ENCODE results near the gene SRGAP2. TPM values are rescaled to one million over a fixed set of nuclear protein-coding genes. Genes with fewer than 3 reads are reported as not detected.
"Not testable (repeated sequence)": the region's sequence is repeated elsewhere in the genome, so short reads cannot be mapped to it uniquely, and the experiment has no call there.

SRGAP2 gene
- total RNA-seq, 2 experiments from 2014 or later: 55.4 to 56.2 TPM

DNA sequence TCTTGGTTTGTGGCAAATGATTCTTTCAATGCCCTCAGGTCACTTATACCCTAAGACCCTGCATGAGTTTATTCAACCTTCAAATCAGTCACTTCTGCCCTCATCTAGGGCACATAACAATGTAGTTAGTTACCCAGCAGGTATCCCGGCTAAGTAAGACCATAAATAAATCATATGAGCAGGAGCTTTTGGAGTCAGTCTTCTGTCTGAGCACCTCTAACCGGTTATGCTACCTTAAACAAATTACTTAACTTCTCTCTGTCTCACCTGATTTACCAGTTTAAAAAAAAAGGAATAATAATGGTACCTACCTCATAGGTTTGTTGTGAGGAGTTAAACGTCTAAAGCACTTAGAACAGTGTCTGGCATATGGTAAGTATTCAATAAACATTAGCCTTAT lies 17.6 kb upstream of the SRGAP2 start:
- CTCF ChIA-PET; H3K36me3 Mint-ChIP-seq; H3K27me3 Mint-ChIP-seq; POLR2A ChIA-PET; DNase-seq; intact Hi-C loops (cut with micrococcal nuclease); H3K4me1 Mint-ChIP-seq (ENCODE audit: low read depth); H3K4me3 Mint-ChIP-seq; H3K9me3 Mint-ChIP-seq; H3K27ac Mint-ChIP-seq: not testable (repeated sequence)

DNA sequence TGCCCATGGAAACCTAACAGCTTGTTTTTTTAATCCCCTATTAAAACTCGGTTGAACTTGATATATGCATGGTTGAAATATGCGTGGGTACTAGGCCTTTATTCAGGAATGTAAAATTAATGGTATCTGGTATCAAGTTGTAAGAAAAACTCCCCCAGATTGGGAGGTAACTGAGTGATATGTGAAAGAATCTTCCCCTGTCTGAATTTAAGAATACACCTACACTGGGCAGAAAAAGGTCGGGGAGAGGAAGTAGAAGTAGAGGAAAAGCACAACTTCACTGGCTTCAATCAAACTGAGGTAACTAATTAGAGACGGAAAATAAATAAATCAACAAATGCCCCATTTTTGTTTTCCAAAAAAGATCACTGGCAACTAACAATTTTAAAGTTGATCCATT lies 16.5 kb upstream of the SRGAP2 start:
- H3K36me3 Mint-ChIP-seq; DNase-seq; H3K27me3 Mint-ChIP-seq; H3K27ac Mint-ChIP-seq; H3K9me3 Mint-ChIP-seq; H3K4me3 Mint-ChIP-seq; H3K4me1 Mint-ChIP-seq (ENCODE audit: low read depth); CTCF ChIA-PET; intact Hi-C loops (cut with micrococcal nuclease); POLR2A ChIA-PET: not testable (repeated sequence)

GRCh38 chr1:206195182-206195581 lies 8.2 kb upstream of the SRGAP2 start:
- H3K27me3 Mint-ChIP-seq, H3K9me3 Mint-ChIP-seq: not testable (repeated sequence)

GRCh38 chr1:206196748-206197424 lies 6.5 kb upstream of the SRGAP2 start:
- H3K9me3 Mint-ChIP-seq; H3K4me1 Mint-ChIP-seq (ENCODE audit: low read depth); H3K27me3 Mint-ChIP-seq; H3K36me3 Mint-ChIP-seq; CTCF ChIA-PET; H3K4me3 Mint-ChIP-seq; DNase-seq; POLR2A ChIA-PET; H3K27ac Mint-ChIP-seq; intact Hi-C loops (cut with micrococcal nuclease): not testable (repeated sequence)

More at GRCh38 chr1:206195182-206195581, 8.2 kb upstream of the SRGAP2 start:
- CTCF ChIA-PET; H3K27ac Mint-ChIP-seq; H3K4me3 Mint-ChIP-seq; DNase-seq; H3K36me3 Mint-ChIP-seq; H3K4me1 Mint-ChIP-seq (ENCODE audit: low read depth); intact Hi-C loops (cut with micrococcal nuclease); POLR2A ChIA-PET: not testable (repeated sequence)

- H3K4me1 Mint-ChIP-seq (ENCODE audit: low read depth); H3K9me3 Mint-ChIP-seq; intact Hi-C loops (cut with micrococcal nuclease); H3K36me3 Mint-ChIP-seq; POLR2A ChIA-PET; H3K27me3 Mint-ChIP-seq; CTCF ChIA-PET: not testable (repeated sequence)
- Mint-ChIP-seq H3K27ac (peak within 1 kb of the TSS; percentile 76), H3K4me3 (peak within 1 kb of the TSS; percentile 79)
- DNase-seq: peak; percentile 99
Measured at GRCh38 chr1:206202789-206203363, 465 bp upstream of the SRGAP2 start, which contains the start of gene FAM72A. TSS of gene FAM72A (minus strand) at chr1:206202839. CDS start at chr1:206202025, 814 bp downstream.

- H3K9me3 Mint-ChIP-seq; intact Hi-C loops (cut with micrococcal nuclease); H3K36me3 Mint-ChIP-seq; CTCF ChIA-PET; H3K27me3 Mint-ChIP-seq; H3K4me1 Mint-ChIP-seq (ENCODE audit: low read depth); H3K27ac Mint-ChIP-seq; POLR2A ChIA-PET: not testable (repeated sequence)
- peak overlapping the region; percentile 64 for H3K4me3 Mint-ChIP-seq
- peak; percentile 16 for DNase-seq
Measured at GRCh38 chr1:206204159-206204511, 794 bp downstream of the SRGAP2 start.

DNA sequence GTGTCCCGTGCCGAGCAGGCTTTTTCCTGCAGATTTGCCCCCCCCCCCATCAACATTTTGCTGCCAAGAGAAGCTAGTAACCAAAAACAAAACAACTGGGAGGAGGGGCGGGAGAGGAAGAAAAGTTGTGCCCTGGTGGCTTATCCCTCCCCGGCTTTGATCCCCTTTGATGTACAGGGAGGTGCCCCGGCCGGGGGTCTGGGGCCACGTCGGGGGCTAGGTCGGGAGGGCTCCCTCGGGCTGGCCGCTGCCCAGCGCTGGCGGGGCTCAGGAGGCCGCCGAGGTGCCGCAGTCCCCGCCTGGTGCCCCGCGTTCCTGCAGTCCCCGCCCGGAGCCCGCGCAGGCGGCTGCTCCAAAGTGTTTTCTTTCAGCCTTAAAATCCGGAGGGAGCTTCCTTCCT lies 1.5 kb downstream of the SRGAP2 start:
- H3K27ac Mint-ChIP-seq; H3K4me1 Mint-ChIP-seq (ENCODE audit: low read depth); intact Hi-C loops (cut with micrococcal nuclease); H3K27me3 Mint-ChIP-seq; H3K36me3 Mint-ChIP-seq; H3K9me3 Mint-ChIP-seq; CTCF ChIA-PET; POLR2A ChIA-PET: not testable (repeated sequence)
- peak overlapping the region; percentile 80 for H3K4me3 Mint-ChIP-seq
- DNase-seq: peak; percentile 8

- not testable (repeated sequence) for H3K4me3 Mint-ChIP-seq
Measured at GRCh38 chr1:206205569-206205968, 2.2 kb downstream of the SRGAP2 start.

DNA sequence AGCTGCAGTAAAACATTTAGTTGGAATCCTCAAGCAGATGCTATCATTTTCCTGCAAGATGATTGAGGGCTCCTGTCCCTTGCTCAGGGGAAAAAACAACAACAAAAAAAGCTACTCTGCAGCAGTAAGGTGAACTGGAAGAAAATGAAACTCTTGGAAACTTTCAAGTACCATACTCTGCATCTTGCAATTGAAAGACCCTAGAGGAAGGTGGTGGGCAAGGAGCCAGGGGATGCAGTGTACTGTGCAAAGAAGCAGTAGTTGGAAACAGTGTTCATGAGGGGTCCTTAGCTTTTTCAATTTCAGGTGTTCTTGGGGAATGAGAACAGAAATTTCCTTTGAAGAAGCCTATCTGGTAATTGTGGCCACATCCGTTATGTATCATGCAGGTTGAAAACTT lies 7.5 kb downstream of the SRGAP2 start:
- DNase-seq; H3K36me3 Mint-ChIP-seq; H3K4me1 Mint-ChIP-seq (ENCODE audit: low read depth); H3K9me3 Mint-ChIP-seq; intact Hi-C loops (cut with micrococcal nuclease); H3K27me3 Mint-ChIP-seq; CTCF ChIA-PET; POLR2A ChIA-PET; H3K4me3 Mint-ChIP-seq; H3K27ac Mint-ChIP-seq: not testable (repeated sequence)

More at GRCh38 chr1:206205569-206205968, 2.2 kb downstream of the SRGAP2 start:
- H3K27me3 Mint-ChIP-seq; intact Hi-C loops (cut with micrococcal nuclease); DNase-seq; CTCF ChIA-PET; H3K27ac Mint-ChIP-seq; POLR2A ChIA-PET; H3K9me3 Mint-ChIP-seq; H3K36me3 Mint-ChIP-seq; H3K4me1 Mint-ChIP-seq (ENCODE audit: low read depth): not testable (repeated sequence)

GRCh38 chr1:206215600-206216392 lies 12.5 kb downstream of the SRGAP2 start:
- H3K4me1 Mint-ChIP-seq (ENCODE audit: low read depth); intact Hi-C loops (cut with micrococcal nuclease); H3K36me3 Mint-ChIP-seq; DNase-seq; H3K27me3 Mint-ChIP-seq; H3K9me3 Mint-ChIP-seq; H3K27ac Mint-ChIP-seq; CTCF ChIA-PET; POLR2A ChIA-PET; H3K4me3 Mint-ChIP-seq: not testable (repeated sequence)

GRCh38 chr1:206218285-206218684 lies 14.9 kb downstream of the SRGAP2 start:
- DNase-seq; POLR2A ChIA-PET; H3K4me3 Mint-ChIP-seq; intact Hi-C loops (cut with micrococcal nuclease); H3K4me1 Mint-ChIP-seq (ENCODE audit: low read depth); H3K9me3 Mint-ChIP-seq; CTCF ChIA-PET; H3K36me3 Mint-ChIP-seq; H3K27me3 Mint-ChIP-seq; H3K27ac Mint-ChIP-seq: not testable (repeated sequence)

- H3K4me3 Mint-ChIP-seq; CTCF ChIA-PET; H3K27me3 Mint-ChIP-seq; H3K9me3 Mint-ChIP-seq; DNase-seq; H3K36me3 Mint-ChIP-seq; POLR2A ChIA-PET; H3K27ac Mint-ChIP-seq; H3K4me1 Mint-ChIP-seq (ENCODE audit: low read depth); intact Hi-C loops (cut with micrococcal nuclease): not testable (repeated sequence)
Measured at GRCh38 chr1:206218765-206219164, 15.4 kb downstream of the SRGAP2 start.
